ENCODE results near the gene ABCA12. TPM values are rescaled to one million over a fixed set of nuclear protein-coding genes. Genes with fewer than 3 reads are reported as not detected.

Gene ABCA12, protein sequence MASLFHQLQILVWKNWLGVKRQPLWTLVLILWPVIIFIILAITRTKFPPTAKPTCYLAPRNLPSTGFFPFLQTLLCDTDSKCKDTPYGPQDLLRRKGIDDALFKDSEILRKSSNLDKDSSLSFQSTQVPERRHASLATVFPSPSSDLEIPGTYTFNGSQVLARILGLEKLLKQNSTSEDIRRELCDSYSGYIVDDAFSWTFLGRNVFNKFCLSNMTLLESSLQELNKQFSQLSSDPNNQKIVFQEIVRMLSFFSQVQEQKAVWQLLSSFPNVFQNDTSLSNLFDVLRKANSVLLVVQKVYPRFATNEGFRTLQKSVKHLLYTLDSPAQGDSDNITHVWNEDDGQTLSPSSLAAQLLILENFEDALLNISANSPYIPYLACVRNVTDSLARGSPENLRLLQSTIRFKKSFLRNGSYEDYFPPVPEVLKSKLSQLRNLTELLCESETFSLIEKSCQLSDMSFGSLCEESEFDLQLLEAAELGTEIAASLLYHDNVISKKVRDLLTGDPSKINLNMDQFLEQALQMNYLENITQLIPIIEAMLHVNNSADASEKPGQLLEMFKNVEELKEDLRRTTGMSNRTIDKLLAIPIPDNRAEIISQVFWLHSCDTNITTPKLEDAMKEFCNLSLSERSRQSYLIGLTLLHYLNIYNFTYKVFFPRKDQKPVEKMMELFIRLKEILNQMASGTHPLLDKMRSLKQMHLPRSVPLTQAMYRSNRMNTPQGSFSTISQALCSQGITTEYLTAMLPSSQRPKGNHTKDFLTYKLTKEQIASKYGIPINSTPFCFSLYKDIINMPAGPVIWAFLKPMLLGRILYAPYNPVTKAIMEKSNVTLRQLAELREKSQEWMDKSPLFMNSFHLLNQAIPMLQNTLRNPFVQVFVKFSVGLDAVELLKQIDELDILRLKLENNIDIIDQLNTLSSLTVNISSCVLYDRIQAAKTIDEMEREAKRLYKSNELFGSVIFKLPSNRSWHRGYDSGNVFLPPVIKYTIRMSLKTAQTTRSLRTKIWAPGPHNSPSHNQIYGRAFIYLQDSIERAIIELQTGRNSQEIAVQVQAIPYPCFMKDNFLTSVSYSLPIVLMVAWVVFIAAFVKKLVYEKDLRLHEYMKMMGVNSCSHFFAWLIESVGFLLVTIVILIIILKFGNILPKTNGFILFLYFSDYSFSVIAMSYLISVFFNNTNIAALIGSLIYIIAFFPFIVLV (N-terminal part only)
- under 1 TPM in 5 of 6 experiments, not detected in 1; 0.05 to 0.38 (median 0.08) TPM for total RNA-seq (2021; fragmentation: NEBNext Ultra II Directional; extraction: Animal tissue kit (Norgen Biotek cat#: 25700))
- long read RNA-seq, result 0 reads

DNA sequence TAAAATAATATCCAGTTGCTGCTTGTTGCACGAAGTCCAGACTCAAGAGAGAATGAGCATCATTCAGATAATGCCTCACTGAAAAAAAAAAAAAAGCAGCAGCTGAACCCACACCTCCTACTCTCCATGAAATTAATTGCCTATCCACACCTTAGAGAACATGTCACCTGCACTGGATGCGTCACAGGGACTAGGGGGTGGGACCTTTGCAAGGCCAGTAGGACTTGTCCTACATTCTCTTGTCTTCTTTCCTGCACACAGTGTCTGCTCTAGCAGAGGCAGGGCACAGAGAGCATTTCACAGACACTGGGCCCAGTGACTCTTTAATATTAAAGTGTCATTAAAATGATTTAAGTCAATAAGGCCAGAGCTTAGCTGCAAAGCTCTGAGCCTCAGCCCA, at the start of gene ABCA12:
Gene ABCA12 (minus strand): TSS at position 148 of the 400 bp plus-strand sequence. CDS start 418 bp downstream, outside the sequence.
- H3K27me3 Mint-ChIP-seq (ENCODE audit: insufficient read depth), result no peaks in the 10 kb centered on the region; the same call in 1 of the 2 replicates
- TF ChIP-seq, protein P1, sequence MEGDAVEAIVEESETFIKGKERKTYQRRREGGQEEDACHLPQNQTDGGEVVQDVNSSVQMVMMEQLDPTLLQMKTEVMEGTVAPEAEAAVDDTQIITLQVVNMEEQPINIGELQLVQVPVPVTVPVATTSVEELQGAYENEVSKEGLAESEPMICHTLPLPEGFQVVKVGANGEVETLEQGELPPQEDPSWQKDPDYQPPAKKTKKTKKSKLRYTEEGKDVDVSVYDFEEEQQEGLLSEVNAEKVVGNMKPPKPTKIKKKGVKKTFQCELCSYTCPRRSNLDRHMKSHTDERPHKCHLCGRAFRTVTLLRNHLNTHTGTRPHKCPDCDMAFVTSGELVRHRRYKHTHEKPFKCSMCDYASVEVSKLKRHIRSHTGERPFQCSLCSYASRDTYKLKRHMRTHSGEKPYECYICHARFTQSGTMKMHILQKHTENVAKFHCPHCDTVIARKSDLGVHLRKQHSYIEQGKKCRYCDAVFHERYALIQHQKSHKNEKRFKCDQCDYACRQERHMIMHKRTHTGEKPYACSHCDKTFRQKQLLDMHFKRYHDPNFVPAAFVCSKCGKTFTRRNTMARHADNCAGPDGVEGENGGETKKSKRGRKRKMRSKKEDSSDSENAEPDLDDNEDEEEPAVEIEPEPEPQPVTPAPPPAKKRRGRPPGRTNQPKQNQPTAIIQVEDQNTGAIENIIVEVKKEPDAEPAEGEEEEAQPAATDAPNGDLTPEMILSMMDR (IDR thresholded peaks at IDR 0.05), result no peak
- H3K27ac Mint-ChIP-seq, result peak within 1 kb of the TSS; percentile 66
- H3K9me3 Mint-ChIP-seq, result no peaks in the 10 kb centered on the region
- DNase-seq, result no peak
- H3K4me1 Mint-ChIP-seq (ENCODE audit: low read depth), result peaks cover 46% of the 10 kb centered on the region
- H3K4me3 Mint-ChIP-seq, result peak within 1 kb of the TSS; percentile 68
- no peaks in the 10 kb centered on the region for H3K36me3 Mint-ChIP-seq (ENCODE audit: low read depth)

DNA sequence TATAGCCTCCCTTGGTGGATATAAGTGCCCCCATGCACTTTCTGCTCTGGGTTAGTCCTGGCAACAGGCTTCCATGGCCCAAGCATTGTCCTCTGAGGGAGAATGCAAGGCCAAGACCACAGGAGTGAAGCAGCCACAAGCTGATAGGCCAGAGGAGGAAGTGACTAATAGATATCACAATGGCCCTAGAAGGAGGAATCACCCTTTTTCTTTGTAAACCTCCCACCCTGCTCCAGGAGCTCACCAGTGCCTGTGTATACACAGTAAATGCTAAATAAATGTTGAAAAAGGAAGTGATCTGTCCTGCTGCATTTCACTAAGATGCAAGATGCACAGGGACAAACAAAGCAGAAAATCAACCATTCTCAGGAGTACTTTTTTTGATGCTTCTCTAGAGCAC, 49.7 kb upstream of the ABCA12 start:
- H3K36me3 Mint-ChIP-seq (ENCODE audit: low read depth), result no peaks in the 10 kb centered on the region
- DNase-seq, result no peak
- H3K27me3 Mint-ChIP-seq (ENCODE audit: insufficient read depth), result peaks cover 8% of the 10 kb centered on the region; the same call in 1 of the 2 replicates
- TF ChIP-seq, protein P1 (IDR thresholded peaks at IDR 0.05), result no peak
- H3K4me3 Mint-ChIP-seq, result no peak overlapping the region
- H3K9me3 Mint-ChIP-seq, result no peaks in the 10 kb centered on the region
- H3K27ac Mint-ChIP-seq, result no peak overlapping the region
- H3K4me1 Mint-ChIP-seq (ENCODE audit: low read depth), result peaks cover 7% of the 10 kb centered on the region; the same call in 1 of the 2 replicates

DNA sequence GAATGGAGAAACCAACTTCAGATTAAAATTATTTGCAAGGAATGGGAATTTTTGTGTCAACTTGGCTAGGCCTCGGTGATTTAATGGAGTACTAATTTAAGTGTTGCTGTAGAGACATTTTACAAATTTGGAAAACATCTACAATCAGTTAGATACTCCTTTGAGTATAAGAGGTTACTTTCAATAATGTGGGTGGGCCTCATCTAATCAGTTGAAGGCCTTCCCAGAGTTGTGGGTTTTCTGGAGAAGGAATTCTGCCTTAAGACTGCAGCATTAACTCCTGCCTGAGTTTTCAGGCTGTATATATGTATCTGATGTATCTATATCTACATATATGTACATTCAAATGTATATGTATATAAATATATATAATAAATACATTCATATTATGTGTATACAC, 47.6 kb upstream of the ABCA12 start:
- Mint-ChIP-seq H3K27ac (no peak overlapping the region), H3K36me3 (ENCODE audit: low read depth) (no peaks in the 10 kb centered on the region), H3K9me3 (no peaks in the 10 kb centered on the region), H3K4me3 (no peak overlapping the region), H3K27me3 (ENCODE audit: insufficient read depth) (peaks cover 5% of the 10 kb centered on the region; the same call in 1 of the 2 replicates), H3K4me1 (ENCODE audit: low read depth) (peaks cover under 1% of the 10 kb centered on the region; the same call in 1 of the 2 replicates)
- DNase-seq, result no peak
- TF ChIP-seq, protein P1 (IDR thresholded peaks at IDR 0.05), result no peak

DNA sequence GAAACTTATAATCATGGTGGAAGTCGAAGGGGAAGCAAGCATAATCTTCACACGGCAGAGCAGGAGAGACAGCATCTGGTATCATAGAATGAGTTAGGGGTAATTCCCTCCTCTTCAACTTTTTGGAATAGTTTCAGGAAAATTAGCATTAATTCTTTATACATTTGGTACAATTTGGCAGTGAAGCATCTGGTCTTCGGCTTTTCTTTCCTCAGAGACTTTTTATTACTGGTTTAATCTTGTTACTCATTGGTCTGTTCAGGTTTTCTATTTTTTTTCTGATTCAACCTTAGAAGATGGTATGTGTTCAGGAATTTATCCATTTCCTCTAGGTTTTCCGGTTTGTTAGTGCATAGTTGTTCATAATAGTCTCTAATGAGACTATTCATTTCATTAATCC, 39.7 kb upstream of the ABCA12 start:
- no peak overlapping the region for H3K27ac Mint-ChIP-seq
- TF ChIP-seq, protein P1 (IDR thresholded peaks at IDR 0.05), result no peak
- H3K4me3 Mint-ChIP-seq, result no peak overlapping the region
- no peaks in the 10 kb centered on the region for H3K9me3 Mint-ChIP-seq
- H3K36me3 Mint-ChIP-seq (ENCODE audit: low read depth), result no peaks in the 10 kb centered on the region
- DNase-seq, result no peak
- H3K27me3 Mint-ChIP-seq (ENCODE audit: insufficient read depth), result peaks cover 1% of the 10 kb centered on the region; the same call in 1 of the 2 replicates
- peaks cover 13% of the 10 kb centered on the region; the same call in 1 of the 2 replicates for H3K4me1 Mint-ChIP-seq (ENCODE audit: low read depth)

DNA sequence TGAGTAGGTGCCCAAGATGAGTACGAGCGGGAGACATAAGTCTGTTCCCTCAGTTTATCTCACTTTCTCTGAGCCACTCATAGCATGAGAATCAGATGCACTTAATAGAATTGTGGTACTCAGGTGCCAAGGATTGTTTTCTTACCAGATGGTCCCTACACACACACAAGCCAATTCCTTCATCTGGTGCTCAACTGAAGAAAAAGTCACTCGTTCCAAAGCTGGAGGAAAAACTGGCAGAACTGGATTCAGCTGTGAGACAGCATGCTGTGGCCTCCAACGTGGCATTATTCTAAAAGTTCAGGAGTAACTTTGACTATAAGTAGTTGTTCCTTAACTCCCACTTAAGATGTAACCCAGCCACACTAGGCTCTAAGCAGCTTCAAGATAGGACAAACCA, 33.4 kb upstream of the ABCA12 start:
- DNase-seq, result no peak
- peak overlapping the region; percentile 74 for H3K4me3 Mint-ChIP-seq
- H3K4me1 Mint-ChIP-seq (ENCODE audit: low read depth), result peaks cover 8% of the 10 kb centered on the region; the same call in 1 of the 2 replicates
- no peak overlapping the region for H3K27ac Mint-ChIP-seq
- no peaks in the 10 kb centered on the region for H3K9me3 Mint-ChIP-seq
- TF ChIP-seq, protein P1 (IDR thresholded peaks at IDR 0.05), result no peak
- H3K36me3 Mint-ChIP-seq (ENCODE audit: low read depth), result no peaks in the 10 kb centered on the region
- H3K27me3 Mint-ChIP-seq (ENCODE audit: insufficient read depth), result no peaks in the 10 kb centered on the region; the same call in 1 of the 2 replicates

All from HFFc6 (cell line).